ENCODE measurements around the gene RNF19B.

DNA sequence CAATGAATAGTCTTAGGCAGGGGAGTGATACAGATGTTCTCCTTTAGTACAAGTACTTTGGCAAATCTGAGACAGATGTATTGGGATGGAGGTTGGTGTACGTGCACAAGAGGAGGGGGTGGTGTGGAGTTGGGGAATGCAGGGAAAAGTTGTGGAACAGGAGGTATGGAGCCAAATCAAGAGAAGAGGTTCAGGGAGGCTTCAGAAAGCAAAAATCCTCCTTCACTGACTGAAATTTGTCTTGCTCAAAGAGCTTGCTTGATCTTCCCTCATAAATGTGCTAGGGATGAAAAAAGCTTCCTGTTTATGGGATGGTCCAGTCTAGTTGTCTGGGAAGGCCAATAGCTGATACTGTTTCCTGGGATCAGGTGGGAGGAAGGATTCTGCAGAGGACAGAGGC is 5.8 kb downstream of the RNF19B start:
- TF ChIP-seq, protein P1, sequence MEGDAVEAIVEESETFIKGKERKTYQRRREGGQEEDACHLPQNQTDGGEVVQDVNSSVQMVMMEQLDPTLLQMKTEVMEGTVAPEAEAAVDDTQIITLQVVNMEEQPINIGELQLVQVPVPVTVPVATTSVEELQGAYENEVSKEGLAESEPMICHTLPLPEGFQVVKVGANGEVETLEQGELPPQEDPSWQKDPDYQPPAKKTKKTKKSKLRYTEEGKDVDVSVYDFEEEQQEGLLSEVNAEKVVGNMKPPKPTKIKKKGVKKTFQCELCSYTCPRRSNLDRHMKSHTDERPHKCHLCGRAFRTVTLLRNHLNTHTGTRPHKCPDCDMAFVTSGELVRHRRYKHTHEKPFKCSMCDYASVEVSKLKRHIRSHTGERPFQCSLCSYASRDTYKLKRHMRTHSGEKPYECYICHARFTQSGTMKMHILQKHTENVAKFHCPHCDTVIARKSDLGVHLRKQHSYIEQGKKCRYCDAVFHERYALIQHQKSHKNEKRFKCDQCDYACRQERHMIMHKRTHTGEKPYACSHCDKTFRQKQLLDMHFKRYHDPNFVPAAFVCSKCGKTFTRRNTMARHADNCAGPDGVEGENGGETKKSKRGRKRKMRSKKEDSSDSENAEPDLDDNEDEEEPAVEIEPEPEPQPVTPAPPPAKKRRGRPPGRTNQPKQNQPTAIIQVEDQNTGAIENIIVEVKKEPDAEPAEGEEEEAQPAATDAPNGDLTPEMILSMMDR (conservative IDR thresholded peaks at IDR 0.05), result no peak
- no peak for TF ChIP-seq ZFX (IDR thresholded peaks at IDR 0.05)

Data from C4-2B (cell line).